Breast epithelium (tissue), 4 donors: ENCODE results near the gene RCE1. TPM values are rescaled to one million over a fixed set of nuclear protein-coding genes. Genes with fewer than 3 reads are reported as not detected.

Source experiments
- DNase-seq, 2 donors: peaks; one replicate each; pipeline ENCODE4 v3.0.0-alpha.2; 2019; ENCODE audit warnings: low spot score in 2 of 2
- H3K27ac ChIP-seq, 2 donors: fragments of 200-600 bp; sonication (generic) in 1 of 2; one replicate each; pipeline ENCODE4 v1.5.1; 2016 to 2019; ENCODE audit warnings: mild to moderate bottlenecking in 1 of 2
- H3K27me3 ChIP-seq, 2 donors: fragments of 200-600 bp; sonication (generic) in 1 of 2; one replicate each; pipeline versions ENCODE4 v1.5.1 to v1.6.0; 2017 to 2019; ENCODE audit warnings: control low read depth in 1 of 2, mild to moderate bottlenecking in 1 of 2
- H3K36me3 ChIP-seq: fragments of 200-600 bp; one replicate; pipeline ENCODE4 v1.5.1; 2019
- H3K4me1 ChIP-seq, 2 donors: fragments of 200-600 bp; sonication (generic); one replicate each; pipeline ENCODE4 v1.5.1; 2016 to 2019; ENCODE audit warnings: control low read depth in 1 of 2
- H3K4me3 ChIP-seq, 3 donors: fragments of 200-600 bp; sonication (generic); 1 replicate in 2 of 3; 2 replicates in 1 of 3; pipeline ENCODE4 v1.5.1; 2016 to 2019; ENCODE audit warnings: mild to moderate bottlenecking in 3 of 3, moderate library complexity in 2 of 3
- H3K9me3 ChIP-seq, 2 donors: fragments of 200-600 bp; sonication (generic) in 1 of 2; one replicate each; pipeline ENCODE4 v1.5.1; 2016 to 2019; ENCODE audit warnings: control low read depth in 1 of 2
- CTCF ChIP-seq, 3 donors: fragments of 450-650 bp; IDR thresholded peaks; one replicate each; pipeline ENCODE4 v1.5.1; 2016 to 2017; ENCODE audit warnings: antibody characterized with exemption in 3 of 3, mild to moderate bottlenecking in 3 of 3, moderate library complexity in 3 of 3
- POLR2A ChIP-seq: fragments of 450-650 bp; IDR thresholded peaks from one replicate; pipeline ENCODE4 v1.6.1; 2016; ENCODE audit warnings: antibody characterized with exemption, mild to moderate bottlenecking, moderate library complexity
- POLR2AphosphoS5 ChIP-seq, 3 donors: sonication (generic); formaldehyde crosslinking; IDR thresholded peaks; one replicate each; pipeline ENCODE4 v1.6.1; 2017; ENCODE audit warnings: antibody characterized with exemption in 3 of 3
- intact Hi-C: fragments of 100-400 bp; cut with DNase I; formaldehyde crosslinking; loops from one replicate; pipeline ENCODE4 v1.15.1; 2023; ENCODE audit warnings: low total_unique reads
- total RNA-seq, 3 donors: library from RNA; depleted of rRNA; stranded (reverse); fragments of >200 nt; gene quantifications; one replicate each; pipeline ENCODE4 v1.1.0, GENCODE V29; 2016

Gene RCE1
- total RNA-seq, 3 donors from 2014 or later = 10.7 to 23.9 (median 21.5) TPM

- H3K27me3 ChIP-seq = no peaks in the 10 kb centered on the region
- no peak overlapping the region for H3K4me3 ChIP-seq
- intact Hi-C loops = no loop called here
- H3K27ac ChIP-seq = no peak overlapping the region
- H3K9me3 ChIP-seq = no peaks in the 10 kb centered on the region
- DNase-seq = no peak
- H3K4me1 ChIP-seq = peaks cover 0 to 23% of the 10 kb centered on the region in 2 donors
- TF ChIP-seq CTCF (IDR thresholded peaks at IDR 0.05) = no peak
- H3K36me3 ChIP-seq = peaks cover 4% of the 10 kb centered on the region
These were observed 2.1 kb downstream of the RCE1 start for GRCh38 chr11:66845143-66845875.

- DNase-seq = no peak
- H3K4me3 ChIP-seq = no peak overlapping the region
- no peak overlapping the region for H3K27ac ChIP-seq
- no peak for TF ChIP-seq POLR2A
- TF ChIP-seq POLR2AphosphoS5 (IDR thresholded peaks at IDR 0.05) = no peak
- no peak for TF ChIP-seq CTCF (IDR thresholded peaks at IDR 0.05)
- peaks cover 0 to 23% of the 10 kb centered on the region in 2 donors for H3K4me1 ChIP-seq
- H3K9me3 ChIP-seq = no peaks in the 10 kb centered on the region
- peaks cover 4% of the 10 kb centered on the region for H3K36me3 ChIP-seq
- no peaks in the 10 kb centered on the region for H3K27me3 ChIP-seq
- intact Hi-C loops = no loop called here
These were observed 2.6 kb downstream of the RCE1 start for GRCh38 chr11:66845876-66846212.

- Histone ChIP-seq H3K27ac (no peak overlapping the region), H3K36me3 (peaks cover 4% of the 10 kb centered on the region)
- intact Hi-C loops = no loop called here
These were observed 3.4 kb downstream of the RCE1 start for GRCh38 chr11:66846671-66847091.

GRCh38 chr11:66847461-66848232 lies 4.4 kb downstream of the RCE1 start:
- intact Hi-C loops = no loop called here
- TF ChIP-seq POLR2AphosphoS5 (IDR thresholded peaks at IDR 0.05) (no peak), POLR2A (no peak), CTCF (IDR thresholded peaks at IDR 0.05) (no peak)
- DNase-seq = peak in 1 of 2 donors; percentile 37

More at GRCh38 chr11:66846671-66847091, 3.4 kb downstream of the RCE1 start:
- no peak for DNase-seq
- Histone ChIP-seq H3K4me3 (no peak overlapping the region), H3K4me1 (peaks cover 0 to 20% of the 10 kb centered on the region in 2 donors), H3K9me3 (no peaks in the 10 kb centered on the region), H3K27me3 (no peaks in the 10 kb centered on the region)
- no peak for TF ChIP-seq POLR2AphosphoS5 (IDR thresholded peaks at IDR 0.05)
- no peak for TF ChIP-seq POLR2A
- no peak for TF ChIP-seq CTCF (IDR thresholded peaks at IDR 0.05)

More at GRCh38 chr11:66847461-66848232, 4.4 kb downstream of the RCE1 start:
- Histone ChIP-seq H3K27ac (no peak overlapping the region), H3K4me3 (no peak overlapping the region), H3K27me3 (no peaks in the 10 kb centered on the region), H3K9me3 (no peaks in the 10 kb centered on the region), H3K4me1 (peaks cover 0 to 12% of the 10 kb centered on the region in 2 donors), H3K36me3 (peaks cover 4% of the 10 kb centered on the region)
